GM19193 (cell line): Measurements from ENCODE around the gene HAPSTR1.

ENCODE experiments used
- POLR2A ChIP-seq: IDR thresholded peaks from 4 replicates; pipeline ENCODE4 v1.6.1; 2011; ENCODE audit not compliant: insufficient read depth, insufficient read length; ENCODE audit errors: extremely low read depth

Gene HAPSTR1

DNA sequence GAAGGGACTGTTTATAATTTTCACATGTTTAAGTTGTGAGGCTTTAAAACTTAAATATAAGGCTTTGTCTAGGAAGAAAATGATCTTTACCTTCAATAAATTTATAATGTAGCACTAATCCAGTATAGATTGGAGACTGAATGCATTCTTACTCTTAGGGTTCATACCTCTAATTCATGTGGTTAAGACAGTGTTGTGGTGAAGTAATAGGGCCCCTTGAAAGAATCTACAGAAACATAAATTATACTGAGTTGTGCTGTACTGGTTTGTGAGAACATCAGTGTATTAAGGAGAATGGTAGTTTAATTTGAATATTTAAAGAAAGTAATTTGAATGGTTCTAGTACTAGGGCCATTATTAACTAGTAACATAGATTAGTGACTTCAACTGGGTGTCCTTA, 13.7 kb downstream of the HAPSTR1 start:
- no peak for TF ChIP-seq POLR2A

DNA sequence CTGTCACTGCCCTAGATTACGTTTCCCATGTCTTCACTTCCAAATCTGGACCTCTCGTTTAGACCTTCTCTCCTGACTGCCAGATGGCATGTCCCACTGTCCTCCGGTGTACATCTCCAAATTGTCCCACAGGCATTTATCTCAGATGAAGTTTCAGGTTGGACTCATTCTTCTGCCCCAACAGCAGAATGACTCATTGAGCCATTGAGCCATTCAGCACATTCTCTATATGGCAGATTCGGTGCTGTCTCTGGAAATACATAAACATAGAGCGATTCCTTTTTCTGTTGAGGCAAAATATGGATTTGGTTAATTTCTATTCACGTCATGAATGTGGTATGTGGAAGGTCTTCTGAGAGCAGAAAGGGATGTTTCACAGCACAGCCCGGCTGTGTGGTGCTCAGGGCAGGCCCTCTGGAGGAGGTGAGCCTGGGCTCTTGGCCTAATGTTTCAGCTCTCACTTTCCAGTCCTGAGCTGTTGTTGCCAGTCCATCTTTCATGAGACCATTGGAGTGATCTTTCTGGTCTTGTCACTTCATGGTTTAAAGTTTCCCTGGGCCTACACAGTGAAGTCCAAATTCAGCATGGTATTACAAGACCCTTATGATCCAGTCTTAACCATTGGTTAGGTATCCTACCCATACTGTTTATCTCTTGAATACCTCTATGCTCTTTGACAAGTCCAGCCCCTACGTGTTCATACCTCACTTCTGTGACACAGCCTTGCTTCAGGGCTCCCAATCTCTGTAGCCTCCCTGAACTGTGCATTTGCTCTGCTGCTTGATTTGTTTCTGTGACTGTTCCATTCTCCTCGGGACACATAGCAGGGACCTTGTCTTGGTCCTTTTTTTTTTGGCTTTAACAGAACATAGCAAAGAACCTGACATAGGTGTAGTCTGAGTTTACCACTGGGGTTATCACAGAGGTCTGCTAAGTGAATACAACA, 15.9 kb downstream of the HAPSTR1 start:
- TF ChIP-seq POLR2A = no peak

DNA sequence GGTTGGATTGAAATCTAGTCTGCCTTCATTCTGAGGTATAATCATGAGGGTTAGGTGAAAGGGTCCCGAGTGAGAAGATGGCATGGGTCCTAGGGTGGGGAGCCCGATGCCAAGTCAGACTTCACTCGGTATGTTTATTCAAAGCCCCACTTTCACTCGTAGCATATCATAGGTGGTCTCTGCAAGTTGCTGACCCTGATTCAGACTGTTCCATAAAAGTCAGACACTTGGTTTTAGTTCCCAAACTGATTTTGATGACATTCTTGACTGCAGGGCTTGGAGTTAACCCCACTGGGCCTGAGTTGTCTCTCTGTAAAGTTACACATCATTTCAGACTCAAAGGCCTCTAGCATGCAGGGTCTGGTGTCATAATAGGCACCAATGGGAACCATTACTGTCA, 17.8 kb downstream of the HAPSTR1 start:
- no peak for TF ChIP-seq POLR2A

DNA sequence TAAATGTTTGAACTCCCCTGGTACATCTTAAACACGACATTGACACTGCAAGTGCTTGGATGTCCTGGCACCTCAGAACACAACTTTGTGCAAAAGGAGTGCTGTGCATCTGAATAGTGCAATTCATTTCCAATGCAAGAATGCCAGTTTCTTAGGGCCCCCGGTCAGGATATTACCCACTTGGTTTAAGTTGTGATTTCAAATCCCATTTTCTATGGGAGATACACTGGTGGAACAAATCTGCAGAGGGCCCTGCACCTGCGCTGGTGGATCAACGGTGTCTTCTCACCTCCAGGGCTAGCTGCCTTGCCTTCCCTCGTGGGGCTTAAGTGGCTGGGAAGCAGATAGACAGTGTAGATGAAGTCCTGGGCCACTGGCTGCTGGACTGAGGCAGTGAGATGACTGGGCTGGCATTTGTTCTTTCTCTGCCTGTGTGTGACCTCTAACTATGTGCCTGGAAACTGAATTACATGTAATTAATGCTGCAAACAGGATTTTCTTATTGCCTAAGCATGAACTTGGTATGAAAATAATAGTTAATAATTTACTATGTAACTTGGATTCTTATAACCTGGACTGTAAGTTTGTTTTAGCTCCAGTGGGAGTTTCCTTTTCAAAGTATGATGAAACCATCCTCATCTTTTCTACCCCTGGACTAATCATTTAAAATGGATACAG, 20.9 kb downstream of the HAPSTR1 start:
- TF ChIP-seq POLR2A = no peak

DNA sequence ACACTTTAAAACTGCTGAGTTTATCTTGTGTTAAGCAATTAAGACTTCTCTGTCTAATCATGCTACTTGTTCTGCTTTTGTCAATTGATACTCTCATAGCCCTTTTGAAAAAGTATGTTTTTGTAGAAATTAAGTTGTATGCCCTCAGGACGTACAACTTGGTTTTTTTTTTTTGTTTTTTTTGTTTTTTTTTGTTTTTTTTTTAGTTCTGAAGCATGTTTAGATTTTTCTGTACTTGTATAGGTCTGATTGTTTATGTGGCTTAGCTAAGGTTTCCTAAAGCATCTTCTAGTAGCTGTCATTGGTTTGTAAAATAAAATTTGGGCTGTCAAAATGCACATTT, 21.4 kb downstream of the HAPSTR1 start:
- no peak for TF ChIP-seq POLR2A

DNA sequence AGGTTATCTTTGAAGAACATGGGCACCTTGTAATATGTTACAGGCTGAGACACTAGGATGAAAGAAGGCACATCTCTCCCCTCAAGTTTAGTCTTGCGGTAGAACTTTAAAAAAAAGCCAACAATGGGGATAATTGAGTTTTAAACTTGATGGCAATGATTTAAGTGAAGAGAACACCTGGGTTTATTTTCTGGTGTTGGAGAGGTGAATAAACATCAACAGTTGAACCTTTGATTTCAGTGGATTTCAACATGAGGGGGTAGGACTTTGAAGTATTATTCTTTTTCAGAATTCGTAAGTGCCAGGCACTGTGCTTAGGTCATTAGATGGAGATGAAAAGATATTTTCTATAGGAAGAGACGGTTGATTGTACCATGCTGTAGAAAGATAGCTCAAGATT, 22.3 kb downstream of the HAPSTR1 start:
- TF ChIP-seq POLR2A = no peak

DNA sequence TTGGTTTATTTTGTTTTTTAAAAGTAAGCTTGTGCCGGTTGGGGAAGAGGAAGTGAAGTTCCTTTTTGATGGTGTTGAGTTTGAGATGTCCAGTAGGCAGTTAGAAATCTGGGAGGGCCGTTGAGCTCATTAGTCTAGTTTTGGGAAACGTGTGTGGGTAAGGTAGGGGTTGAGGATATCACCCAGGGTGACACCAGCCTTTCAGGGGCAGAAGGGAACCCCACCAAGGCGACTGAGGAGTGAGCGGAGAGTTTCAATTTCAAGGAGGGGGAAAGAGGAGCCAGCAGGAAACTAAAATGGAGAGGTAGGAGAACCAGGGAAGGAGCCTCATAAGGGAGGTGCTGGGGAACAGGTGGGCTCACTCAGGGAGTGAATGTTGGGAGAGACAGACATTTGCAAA, 22.7 kb downstream of the HAPSTR1 start:
- no peak for TF ChIP-seq POLR2A

DNA sequence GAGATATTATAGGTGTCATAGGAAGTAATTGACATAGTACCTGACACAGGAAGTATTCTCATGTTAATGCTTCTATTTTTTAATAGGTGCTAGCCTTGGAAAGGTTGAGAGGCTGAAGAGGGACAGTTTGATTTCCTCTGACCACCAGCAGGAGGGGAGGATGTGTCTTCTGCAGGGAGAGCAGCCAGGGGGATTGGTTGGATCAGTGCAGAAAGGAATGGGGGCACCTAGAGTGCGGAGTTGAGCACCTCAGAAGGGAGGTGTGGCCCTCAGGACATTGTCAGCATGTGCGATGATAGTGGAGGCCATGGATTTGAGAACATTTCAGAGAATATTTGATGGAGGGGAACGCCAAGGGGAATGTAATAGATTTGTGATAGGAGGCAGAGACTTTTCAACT, 23.4 kb downstream of the HAPSTR1 start:
- TF ChIP-seq POLR2A = no peak

DNA sequence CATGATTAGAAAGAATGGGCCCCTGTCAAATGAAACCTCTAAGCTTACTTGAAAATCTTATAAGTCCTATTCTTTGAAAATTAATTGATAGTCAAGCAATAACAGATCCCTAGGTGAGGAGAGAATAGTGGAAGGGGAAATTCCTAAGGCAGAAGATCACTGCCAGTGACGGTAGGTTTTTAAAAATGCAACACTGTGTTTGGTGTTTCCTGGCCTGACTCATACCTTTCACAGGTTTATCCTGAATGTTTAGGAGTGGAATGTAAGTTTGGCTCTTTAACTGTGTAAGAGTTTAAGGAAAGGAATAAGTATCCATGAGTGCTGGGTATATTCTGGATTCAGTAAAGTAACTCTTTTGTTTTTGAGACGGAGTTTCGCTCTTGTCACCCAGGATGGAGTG, 23.8 kb downstream of the HAPSTR1 start:
- no peak for TF ChIP-seq POLR2A

DNA sequence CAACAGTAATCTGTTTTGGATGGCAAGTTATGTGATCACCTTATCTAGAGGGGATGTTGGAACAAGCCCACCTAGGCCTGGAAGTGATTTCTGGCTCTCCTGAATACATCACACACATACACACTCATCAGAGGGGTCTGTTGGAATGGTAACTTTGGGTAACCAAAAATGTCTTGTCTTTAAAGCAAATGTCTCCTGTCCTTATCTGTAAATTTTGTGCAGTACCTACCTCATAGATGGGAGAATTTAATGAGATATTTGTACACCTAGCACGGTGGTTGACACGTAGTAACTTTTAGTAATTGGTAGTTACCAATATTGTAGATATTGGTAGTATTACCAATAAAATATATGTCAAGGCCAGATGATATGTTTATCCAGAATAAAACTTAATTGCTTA, 24.7 kb downstream of the HAPSTR1 start:
- no peak for TF ChIP-seq POLR2A

DNA sequence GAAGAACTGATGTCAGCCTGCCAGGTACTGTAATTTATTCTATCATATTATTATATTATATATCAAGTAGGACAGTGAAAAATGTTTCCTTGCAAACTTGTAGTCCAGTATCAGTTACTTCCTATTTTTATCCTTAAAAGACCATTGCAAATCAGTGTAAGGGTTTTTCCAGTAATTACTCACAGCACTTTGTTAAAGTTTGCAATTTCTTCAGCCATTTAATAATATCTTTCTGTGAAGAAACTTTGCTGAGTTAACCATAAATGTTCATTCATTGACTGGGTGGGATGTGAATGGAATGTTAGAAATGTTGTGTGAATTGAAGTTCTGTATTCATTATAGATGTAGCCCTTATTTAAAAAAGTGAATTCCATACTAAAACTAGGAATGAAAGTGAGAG, 26.7 kb downstream of the HAPSTR1 start:
- no peak for TF ChIP-seq POLR2A

DNA sequence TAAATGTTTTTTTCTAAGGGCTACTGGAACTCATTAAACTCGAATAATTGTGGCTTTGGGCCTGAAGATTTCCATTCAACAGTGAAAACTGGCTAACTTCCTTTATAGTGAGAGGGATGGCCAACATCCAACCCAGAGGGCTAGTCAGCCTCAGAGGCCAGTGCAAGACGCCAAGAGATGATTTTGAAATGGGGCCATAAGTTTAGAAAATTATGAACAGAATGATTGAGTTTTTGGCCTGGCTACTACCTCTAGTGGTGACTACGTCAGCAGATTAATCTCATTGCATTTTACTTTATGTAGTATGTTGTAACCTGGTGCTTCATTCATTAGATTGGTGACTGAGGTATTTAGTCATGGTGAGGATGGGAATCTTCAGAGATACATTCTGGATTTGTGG, 28.4 kb downstream of the HAPSTR1 start:
- TF ChIP-seq POLR2A = no peak

DNA sequence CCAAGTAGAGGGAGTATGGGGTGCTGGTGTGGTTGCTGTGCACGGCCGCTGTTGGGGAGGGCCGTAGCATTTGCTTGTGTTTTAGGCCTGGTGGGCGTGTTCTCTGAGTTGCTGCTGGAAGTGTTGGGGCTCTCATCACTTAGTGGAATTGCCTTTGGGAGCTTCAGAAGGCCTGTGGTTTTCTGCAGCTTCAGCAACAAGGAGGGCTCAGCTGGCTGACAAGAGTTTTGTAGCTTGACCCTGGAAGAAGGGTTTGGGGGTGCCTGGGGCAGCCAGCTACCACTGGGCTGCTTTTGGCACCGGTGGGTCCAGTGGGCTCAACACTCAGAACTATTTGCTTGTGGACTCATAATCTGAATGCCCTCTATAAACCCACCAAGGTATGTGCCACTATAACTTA, 30.9 kb downstream of the HAPSTR1 start:
- TF ChIP-seq POLR2A = no peak

DNA sequence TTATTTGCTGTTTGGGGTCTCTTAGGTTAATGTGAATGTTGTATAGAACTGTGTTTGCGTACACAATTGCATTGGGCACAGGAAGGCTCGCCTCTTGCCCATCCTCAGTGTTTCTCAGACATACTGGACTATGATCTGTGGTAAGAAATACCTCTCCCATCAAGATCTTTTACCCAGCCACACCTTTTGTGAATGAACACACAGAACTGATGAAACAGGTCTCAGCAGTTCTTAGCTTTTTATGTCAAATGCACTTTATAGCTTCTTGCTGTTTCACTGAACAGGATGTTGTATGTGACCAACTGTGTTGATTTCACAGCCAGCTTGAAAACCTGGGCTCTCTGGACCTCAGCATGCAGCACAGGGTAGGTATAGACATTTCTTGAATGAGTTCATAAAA, 31.5 kb downstream of the HAPSTR1 start:
- TF ChIP-seq POLR2A = no peak

DNA sequence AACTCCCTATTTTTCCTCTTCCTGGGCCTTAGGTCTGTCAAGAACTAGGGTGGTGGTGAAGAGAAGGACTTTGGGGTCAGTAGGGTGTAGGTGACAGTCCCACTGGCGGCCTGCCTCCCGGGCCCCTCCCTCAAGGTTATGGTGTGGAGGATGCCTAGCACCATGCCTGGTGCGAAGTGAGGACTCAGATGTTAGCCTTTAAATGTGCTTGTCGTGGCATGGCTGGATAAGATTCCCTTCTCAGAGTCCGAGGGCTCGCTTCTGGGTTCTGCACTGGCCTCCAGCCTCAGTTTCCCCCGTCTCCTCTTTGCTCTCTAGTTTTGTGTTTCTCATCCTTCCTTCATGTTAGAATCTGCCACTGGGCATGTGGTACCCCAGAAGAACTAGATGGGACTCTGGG, 32.0 kb downstream of the HAPSTR1 start:
- TF ChIP-seq POLR2A = no peak

DNA sequence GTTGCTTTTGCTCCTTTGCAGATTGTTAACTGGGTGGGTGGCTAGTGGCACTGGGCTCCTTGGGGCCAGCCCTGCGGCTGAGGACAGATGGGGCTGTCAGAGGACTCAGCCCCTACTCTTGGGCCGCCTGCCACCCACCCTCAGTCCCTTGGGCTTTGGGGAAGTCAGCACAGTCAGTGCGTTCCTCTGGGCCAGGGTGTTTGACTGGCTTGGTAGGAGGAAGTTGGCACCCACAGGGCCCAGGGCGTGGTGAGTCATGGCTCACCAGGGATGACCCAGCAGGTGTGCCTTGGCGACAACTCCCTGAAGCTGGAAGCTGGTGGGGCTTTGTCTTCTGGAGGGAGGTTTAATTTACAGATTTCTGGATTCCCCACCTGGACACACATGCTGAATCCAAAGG, 32.4 kb downstream of the HAPSTR1 start:
- no peak for TF ChIP-seq POLR2A
